ENCODE results near the gene TTLL11. TPM values are rescaled to one million over a fixed set of nuclear protein-coding genes. Genes with fewer than 3 reads are reported as not detected.

TTLL11 gene
- total RNA-seq, 4 donors from 2014 or later: 7.2 to 12.1 (median 9.9) TPM

DNA sequence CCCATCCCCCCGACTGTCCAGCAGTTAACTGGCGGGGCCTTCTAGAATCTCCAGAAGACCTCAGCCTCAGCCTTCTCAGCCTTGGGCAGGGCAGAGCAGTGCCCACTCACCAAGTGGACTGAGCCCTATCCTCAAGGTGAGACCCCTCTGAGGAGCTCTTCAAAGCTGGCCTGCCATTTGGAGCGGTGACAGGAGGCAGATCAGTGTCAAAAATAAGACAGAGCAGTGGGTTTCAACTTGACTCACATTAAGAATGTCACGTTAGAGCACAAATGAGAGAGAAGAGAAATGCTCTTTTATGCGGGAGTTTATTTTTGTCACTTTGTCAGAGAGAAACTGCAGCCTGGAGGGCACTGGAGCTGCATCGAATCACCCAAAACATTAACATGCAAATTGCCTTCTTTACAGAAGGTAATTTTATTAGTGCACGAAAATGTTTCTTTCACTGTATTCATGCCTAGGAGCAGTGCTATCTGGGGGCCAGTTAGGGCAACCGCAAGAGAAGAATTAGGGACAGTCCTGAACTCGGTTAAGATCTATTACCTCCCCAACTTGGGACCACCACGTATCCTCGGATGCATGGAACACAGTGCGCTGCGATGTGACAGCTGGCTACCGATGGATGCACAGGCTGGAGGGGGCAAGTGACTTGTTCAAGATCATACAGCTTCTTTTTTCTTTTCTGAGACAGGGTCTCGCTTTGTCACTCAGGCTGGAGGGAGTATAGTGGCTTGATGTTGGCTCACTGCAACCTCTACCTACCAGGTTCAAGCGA lies 253.2 kb downstream of the TTLL11 start:
- Histone ChIP-seq H3K9me3 (no peaks in the 10 kb centered on the region), H3K36me3 (no peaks in the 10 kb centered on the region), H3K4me1 (no peaks in the 10 kb centered on the region), H3K4me3 (no peak overlapping the region), H3K27me3 (no peaks in the 10 kb centered on the region), H3K27ac (no peak overlapping the region)
- TF ChIP-seq, protein P1, sequence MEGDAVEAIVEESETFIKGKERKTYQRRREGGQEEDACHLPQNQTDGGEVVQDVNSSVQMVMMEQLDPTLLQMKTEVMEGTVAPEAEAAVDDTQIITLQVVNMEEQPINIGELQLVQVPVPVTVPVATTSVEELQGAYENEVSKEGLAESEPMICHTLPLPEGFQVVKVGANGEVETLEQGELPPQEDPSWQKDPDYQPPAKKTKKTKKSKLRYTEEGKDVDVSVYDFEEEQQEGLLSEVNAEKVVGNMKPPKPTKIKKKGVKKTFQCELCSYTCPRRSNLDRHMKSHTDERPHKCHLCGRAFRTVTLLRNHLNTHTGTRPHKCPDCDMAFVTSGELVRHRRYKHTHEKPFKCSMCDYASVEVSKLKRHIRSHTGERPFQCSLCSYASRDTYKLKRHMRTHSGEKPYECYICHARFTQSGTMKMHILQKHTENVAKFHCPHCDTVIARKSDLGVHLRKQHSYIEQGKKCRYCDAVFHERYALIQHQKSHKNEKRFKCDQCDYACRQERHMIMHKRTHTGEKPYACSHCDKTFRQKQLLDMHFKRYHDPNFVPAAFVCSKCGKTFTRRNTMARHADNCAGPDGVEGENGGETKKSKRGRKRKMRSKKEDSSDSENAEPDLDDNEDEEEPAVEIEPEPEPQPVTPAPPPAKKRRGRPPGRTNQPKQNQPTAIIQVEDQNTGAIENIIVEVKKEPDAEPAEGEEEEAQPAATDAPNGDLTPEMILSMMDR (IDR thresholded peaks at IDR 0.05): no peak
- TF ChIP-seq POLR2A (IDR thresholded peaks at IDR 0.05) (no peak), EP300 (IDR thresholded peaks at IDR 0.05) (no peak)
- WGBS: 81% methylated on average over 16 of the region's 16 CpGs
- no peak for DNase-seq (ENCODE audit: low spot score in 2 of 2)

DNA sequence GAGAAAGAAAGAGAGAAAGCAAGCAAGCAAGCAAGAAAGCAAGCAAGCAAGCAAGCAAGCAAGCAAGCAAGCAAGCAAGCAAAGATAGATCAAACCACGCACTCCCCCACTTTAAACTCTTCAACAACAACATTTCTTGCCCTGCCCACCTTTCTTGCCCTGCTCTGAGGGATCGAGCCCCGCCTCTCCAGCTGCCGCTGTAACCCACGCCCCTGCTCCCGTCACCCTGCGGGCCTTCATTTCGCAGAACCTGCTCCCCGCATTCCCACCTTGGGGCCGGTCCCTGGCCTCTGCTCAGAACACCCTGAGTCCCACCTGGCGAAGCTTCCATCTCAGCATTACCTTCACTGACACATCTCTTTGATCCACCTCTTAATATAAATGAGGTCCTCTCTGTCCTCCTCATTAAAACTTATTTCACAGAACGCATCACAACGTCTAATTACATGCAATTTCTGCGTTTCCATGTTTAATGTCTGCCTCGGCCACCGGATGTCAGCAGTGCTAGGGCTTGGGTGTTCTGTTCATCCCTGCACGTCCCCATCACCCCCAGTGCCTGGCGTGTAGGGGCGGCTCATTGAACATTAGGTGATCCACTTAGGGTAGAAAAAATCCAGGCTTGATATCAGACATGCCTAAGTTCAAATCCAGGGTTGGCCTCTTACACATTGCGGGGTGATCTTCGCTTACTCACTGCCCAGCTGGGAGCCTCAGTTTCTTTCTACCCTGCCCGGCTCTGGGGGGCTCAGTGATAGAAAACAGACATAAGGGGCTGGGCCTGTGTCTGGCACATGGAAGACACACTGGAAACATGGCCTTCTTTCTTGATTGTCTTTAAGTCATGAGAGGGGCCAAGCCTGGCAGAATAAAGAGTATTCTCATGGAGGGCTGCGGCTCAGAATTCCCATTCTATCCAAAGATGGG lies 254.1 kb downstream of the TTLL11 start:
- no peaks in the 10 kb centered on the region for H3K9me3 ChIP-seq
- H3K4me3 ChIP-seq: no peak overlapping the region
- no peak overlapping the region for H3K27ac ChIP-seq
- TF ChIP-seq POLR2A (IDR thresholded peaks at IDR 0.05) (no peak), POLR2AphosphoS5 (IDR thresholded peaks at IDR 0.05) (no peak)
- TF ChIP-seq, protein P1 (IDR thresholded peaks at IDR 0.05): no peak
- no peaks in the 10 kb centered on the region for H3K36me3 ChIP-seq
- 85% methylated on average over 23 of the region's 23 CpGs for WGBS
- no peaks in the 10 kb centered on the region for H3K27me3 ChIP-seq
- no peak for DNase-seq (ENCODE audit: low spot score in 2 of 2)
- H3K4me1 ChIP-seq: no peaks in the 10 kb centered on the region

DNA sequence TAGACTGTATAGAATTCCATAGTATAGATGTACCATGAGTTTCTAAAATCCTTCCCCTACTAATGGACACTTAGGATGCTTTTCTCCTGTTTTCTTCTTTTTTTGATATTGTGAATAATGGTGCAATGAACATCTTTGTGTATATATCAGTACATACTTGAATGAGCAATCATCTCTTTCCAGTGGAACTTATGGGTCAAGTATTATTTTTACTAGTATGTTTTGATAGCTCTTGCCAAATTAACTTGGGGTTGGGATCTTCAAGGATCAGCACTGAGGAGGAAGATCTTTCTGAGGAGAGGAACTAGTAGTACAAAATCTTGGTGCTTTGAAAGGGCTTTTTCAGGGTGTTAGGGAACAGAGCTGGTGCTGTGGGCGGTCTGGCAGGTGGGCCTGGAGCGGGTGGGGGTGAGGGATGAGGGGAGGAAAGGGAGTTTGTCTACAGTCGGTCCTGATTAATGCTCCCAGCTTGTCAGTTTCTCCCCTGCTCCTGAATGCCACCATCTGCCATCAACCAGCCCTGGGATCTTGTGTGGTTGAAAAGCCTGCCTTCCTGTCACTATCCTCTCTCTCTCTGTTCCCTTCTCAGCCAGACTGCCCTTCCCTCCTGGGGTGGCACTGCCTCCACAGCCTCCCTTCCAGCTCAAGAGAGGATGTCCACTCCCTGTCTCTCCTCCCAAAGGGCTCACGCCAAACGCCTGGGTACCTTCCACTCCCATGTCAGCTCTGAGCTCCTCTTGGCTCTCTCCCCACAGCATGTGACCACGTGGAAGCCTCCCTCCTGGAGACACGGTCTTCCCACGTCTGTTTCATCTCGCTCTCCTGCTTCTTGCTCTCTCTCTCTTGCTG lies 255.8 kb downstream of the TTLL11 start:
- 61% methylated on average over 9 of the region's 9 CpGs for WGBS
- no peak for DNase-seq (ENCODE audit: low spot score in 2 of 2)
- Histone ChIP-seq H3K9me3 (no peaks in the 10 kb centered on the region), H3K4me1 (no peaks in the 10 kb centered on the region), H3K36me3 (no peaks in the 10 kb centered on the region), H3K4me3 (no peak overlapping the region), H3K27ac (no peak overlapping the region), H3K27me3 (no peaks in the 10 kb centered on the region)
- TF ChIP-seq, protein P1 (IDR thresholded peaks at IDR 0.05): no peak
- TF ChIP-seq EP300 (IDR thresholded peaks at IDR 0.05) (no peak), POLR2AphosphoS5 (IDR thresholded peaks at IDR 0.05) (no peak), POLR2A (IDR thresholded peaks at IDR 0.05) (no peak)

DNA sequence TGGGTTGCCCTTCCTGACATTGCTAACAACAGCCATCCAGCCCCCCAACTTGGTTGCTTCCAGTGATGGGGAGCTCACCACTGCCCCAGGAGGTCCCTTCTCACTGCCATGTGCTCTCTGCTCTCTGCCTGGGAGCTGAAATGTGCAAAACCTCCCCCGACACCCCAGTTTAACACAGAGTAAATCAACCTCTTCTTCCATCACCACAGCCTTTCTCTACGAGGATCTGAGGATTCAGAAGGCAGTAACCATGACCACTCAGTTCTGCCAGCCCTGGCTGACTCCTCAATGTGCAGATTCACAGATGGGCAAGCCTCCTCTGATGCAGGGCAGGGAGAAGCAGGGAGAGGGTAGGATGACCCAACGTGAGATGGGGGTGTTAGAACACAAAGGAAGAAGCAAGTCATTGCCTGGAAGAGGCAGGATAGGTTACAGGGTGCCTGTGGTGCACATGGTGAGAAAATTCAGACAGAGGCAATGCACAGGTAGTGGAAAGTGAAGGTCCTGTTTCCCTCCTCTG lies 256.7 kb downstream of the TTLL11 start:
- no peaks in the 10 kb centered on the region for H3K4me1 ChIP-seq
- H3K27me3 ChIP-seq: no peaks in the 10 kb centered on the region
- DNase-seq (ENCODE audit: low spot score in 2 of 2): peak; percentile 15 to 59
- H3K36me3 ChIP-seq: no peaks in the 10 kb centered on the region
- no peak overlapping the region for H3K27ac ChIP-seq
- no peak for TF ChIP-seq EP300 (IDR thresholded peaks at IDR 0.05)
- no peak for TF ChIP-seq POLR2A (IDR thresholded peaks at IDR 0.05)
- TF ChIP-seq POLR2AphosphoS5 (IDR thresholded peaks at IDR 0.05): no peak
- TF ChIP-seq, protein P1 (IDR thresholded peaks at IDR 0.05): no peak
- H3K4me3 ChIP-seq: no peak overlapping the region
- no peaks in the 10 kb centered on the region for H3K9me3 ChIP-seq
- WGBS: 92% methylated on average over 3 of the region's 3 CpGs

All from suprapubic skin (tissue), 4 donors.